ENCODE data around the gene EPHA6. TPM values are rescaled to one million over a fixed set of nuclear protein-coding genes. Genes with fewer than 3 reads are reported as not detected.
A peak's percentile ranks its signal among the peaks of the same experiment; 100 is the strongest.

EPHA6 gene
- total RNA-seq, 1 donor from 2014 or later: not detected

GRCh38 chr3:97719156-97719821 is 904.9 kb downstream of the EPHA6 start:
- H3K4me3 ChIP-seq (ENCODE audit: low read depth, low read length): no peak overlapping the region
- DNase-seq (ENCODE audit: low read depth): peak; percentile 26

GRCh38 chr3:97720417-97720816 is 906.0 kb downstream of the EPHA6 start:
- no peak for TF ChIP-seq CTCF (IDR thresholded peaks at IDR 0.05; ENCODE audit: insufficient read depth, low read length, poor library complexity, severe bottlenecking)
- Histone ChIP-seq H3K27me3 (ENCODE audit: control insufficient read depth, insufficient read depth, low read length) (no peaks in the 10 kb centered on the region), H3K36me3 (ENCODE audit: control insufficient read depth, insufficient read depth, low read length) (no peaks in the 10 kb centered on the region), H3K4me3 (ENCODE audit: low read depth, low read length) (no peak overlapping the region)
- DNase-seq (ENCODE audit: low read depth): no peak

More at GRCh38 chr3:97719156-97719821, 904.9 kb downstream of the EPHA6 start:
- Histone ChIP-seq H3K27me3 (ENCODE audit: control insufficient read depth, insufficient read depth, low read length) (no peaks in the 10 kb centered on the region), H3K36me3 (ENCODE audit: control insufficient read depth, insufficient read depth, low read length) (no peaks in the 10 kb centered on the region)
- peak; percentile 96 for TF ChIP-seq CTCF (IDR thresholded peaks at IDR 0.05; ENCODE audit: insufficient read depth, low read length, poor library complexity, severe bottlenecking)

GRCh38 chr3:97721446-97721845 is 907.1 kb downstream of the EPHA6 start:
- H3K36me3 ChIP-seq (ENCODE audit: control insufficient read depth, insufficient read depth, low read length): no peaks in the 10 kb centered on the region

GRCh38 chr3:97736928-97737327 is 922.5 kb downstream of the EPHA6 start:
- Histone ChIP-seq H3K36me3 (ENCODE audit: control insufficient read depth, insufficient read depth, low read length) (no peaks in the 10 kb centered on the region), H3K27me3 (ENCODE audit: control insufficient read depth, insufficient read depth, low read length) (no peaks in the 10 kb centered on the region), H3K4me3 (ENCODE audit: low read depth, low read length) (no peak overlapping the region)
- DNase-seq (ENCODE audit: low read depth): peak; percentile 34
- TF ChIP-seq CTCF (IDR thresholded peaks at IDR 0.05; ENCODE audit: insufficient read depth, low read length, poor library complexity, severe bottlenecking): no peak

More at GRCh38 chr3:97721446-97721845, 907.1 kb downstream of the EPHA6 start:
- Histone ChIP-seq H3K4me3 (ENCODE audit: low read depth, low read length) (no peak overlapping the region), H3K27me3 (ENCODE audit: control insufficient read depth, insufficient read depth, low read length) (no peaks in the 10 kb centered on the region)
- no peak for TF ChIP-seq CTCF (IDR thresholded peaks at IDR 0.05; ENCODE audit: insufficient read depth, low read length, poor library complexity, severe bottlenecking)
- no peak for DNase-seq (ENCODE audit: low read depth)

GRCh38 chr3:97738761-97739160 is 924.4 kb downstream of the EPHA6 start:
- Histone ChIP-seq H3K36me3 (ENCODE audit: control insufficient read depth, insufficient read depth, low read length) (no peaks in the 10 kb centered on the region), H3K27me3 (ENCODE audit: control insufficient read depth, insufficient read depth, low read length) (no peaks in the 10 kb centered on the region), H3K4me3 (ENCODE audit: low read depth, low read length) (no peak overlapping the region)
- TF ChIP-seq CTCF (IDR thresholded peaks at IDR 0.05; ENCODE audit: insufficient read depth, low read length, poor library complexity, severe bottlenecking): no peak
- DNase-seq (ENCODE audit: low read depth): no peak

- no peak for DNase-seq (ENCODE audit: low read depth)
- TF ChIP-seq CTCF (IDR thresholded peaks at IDR 0.05; ENCODE audit: insufficient read depth, low read length, poor library complexity, severe bottlenecking): no peak
- no peaks in the 10 kb centered on the region for H3K27me3 ChIP-seq (ENCODE audit: control insufficient read depth, insufficient read depth, low read length)
- no peak overlapping the region for H3K4me3 ChIP-seq (ENCODE audit: low read depth, low read length)
- no peaks in the 10 kb centered on the region for H3K36me3 ChIP-seq (ENCODE audit: control insufficient read depth, insufficient read depth, low read length)
Measured at GRCh38 chr3:97742036-97742435, 927.6 kb downstream of the EPHA6 start.
